Lower leg skin (tissue), 3 donors: ENCODE data around the gene WDR27.

ENCODE experiments used
- CTCF ChIP-seq, 3 donors: fragments of 450-650 bp; IDR thresholded peaks; one replicate each; pipeline ENCODE4 v1.5.1; 2016; ENCODE audit warnings: antibody characterized with exemption in 3 of 3, mild to moderate bottlenecking in 3 of 3, moderate library complexity in 2 of 3
- POLR2A ChIP-seq, 2 donors: fragments of 450-650 bp; IDR thresholded peaks; one replicate each; pipeline ENCODE4 v1.6.1; 2016 to 2017; ENCODE audit warnings: antibody characterized with exemption in 2 of 2, mild to moderate bottlenecking in 1 of 2, moderate library complexity in 1 of 2

DNA sequence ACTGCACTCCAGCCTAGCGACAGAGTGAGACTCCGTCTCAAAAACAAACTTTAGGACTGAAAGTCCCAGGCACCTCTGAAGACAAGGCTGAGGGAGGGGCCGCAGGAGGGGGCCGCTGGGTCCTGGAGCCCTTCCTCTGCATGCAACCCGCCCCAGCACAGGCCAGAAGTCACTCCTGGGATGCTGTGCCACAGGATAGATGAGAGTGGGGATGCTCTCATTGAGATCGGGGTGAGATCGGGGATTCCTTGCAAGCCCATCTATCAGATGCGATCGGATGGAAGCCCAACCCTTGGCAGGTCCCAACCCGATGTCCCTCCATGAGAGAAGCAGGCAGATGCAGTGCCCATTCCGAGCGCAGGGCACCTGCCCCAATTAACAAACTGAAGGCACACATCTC, 66.5 kb downstream of the WDR27 start:
- TF ChIP-seq CTCF (IDR thresholded peaks at IDR 0.05) = no peak
- no peak for TF ChIP-seq POLR2A (IDR thresholded peaks at IDR 0.05)
